ENCODE results near the gene NDST1.

The NDST1 gene

DNA sequence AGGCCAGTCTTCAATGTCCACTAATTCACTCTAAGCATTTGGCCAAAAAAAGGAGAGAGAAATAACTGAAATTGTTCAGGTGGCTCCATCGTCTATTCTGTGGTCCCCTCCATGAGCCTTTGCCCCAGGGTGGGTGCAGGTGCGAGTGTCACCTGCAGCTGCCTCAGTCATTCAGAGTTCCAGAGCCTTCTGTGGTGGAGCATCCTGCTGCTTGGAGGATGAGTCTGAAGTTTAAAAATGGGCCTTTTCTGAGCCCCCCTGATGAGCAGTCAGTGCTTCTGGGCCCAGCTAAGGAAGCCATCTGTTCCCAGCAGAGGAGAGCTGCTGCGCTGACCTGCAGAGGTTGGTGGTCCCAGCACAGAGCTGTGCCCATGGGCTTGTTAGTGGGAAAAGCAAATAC is 48.2 kb downstream of the NDST1 start:
- no peak overlapping the region for H2AFZ ChIP-seq (ENCODE audit: low read depth, low read length, severe bottlenecking)
- H3K9me3 ChIP-seq (ENCODE audit: insufficient read depth, low read length): no peaks in the 10 kb centered on the region
- no peak overlapping the region for H3K4me3 ChIP-seq (ENCODE audit: insufficient read depth, low read length, poor library complexity, severe bottlenecking)
- no peak overlapping the region for H3K27ac ChIP-seq (ENCODE audit: low read depth, low read length)
- no peaks in the 10 kb centered on the region for H4K20me1 ChIP-seq (ENCODE audit: low read depth, low read length)
- H3K79me2 ChIP-seq (ENCODE audit: insufficient read depth, low read length): no peaks in the 10 kb centered on the region
- no peaks in the 10 kb centered on the region for H3K27me3 ChIP-seq (ENCODE audit: low read length)
- H3F3A ChIP-seq (ENCODE audit: insufficient read depth): no peaks in the 10 kb centered on the region
- no peak for TF ChIP-seq EZH2phosphoT487 (conservative IDR thresholded peaks at IDR 0.05; ENCODE audit: low read length)
- TF ChIP-seq CTCF (IDR thresholded peaks at IDR 0.05; ENCODE audit: insufficient read depth, low read length, poor library complexity, severe bottlenecking): no peak
- H3K36me3 ChIP-seq (ENCODE audit: low read length): no peaks in the 10 kb centered on the region
- H3K9ac ChIP-seq (ENCODE audit: low read length): no peak overlapping the region
- H3K4me2 ChIP-seq (ENCODE audit: low read depth, low read length, poor library complexity, severe bottlenecking): no peak overlapping the region
- H3K9me2 ChIP-seq (replicated peaks; ENCODE audit: insufficient read depth, low read length): no peaks in the 10 kb centered on the region

DNA sequence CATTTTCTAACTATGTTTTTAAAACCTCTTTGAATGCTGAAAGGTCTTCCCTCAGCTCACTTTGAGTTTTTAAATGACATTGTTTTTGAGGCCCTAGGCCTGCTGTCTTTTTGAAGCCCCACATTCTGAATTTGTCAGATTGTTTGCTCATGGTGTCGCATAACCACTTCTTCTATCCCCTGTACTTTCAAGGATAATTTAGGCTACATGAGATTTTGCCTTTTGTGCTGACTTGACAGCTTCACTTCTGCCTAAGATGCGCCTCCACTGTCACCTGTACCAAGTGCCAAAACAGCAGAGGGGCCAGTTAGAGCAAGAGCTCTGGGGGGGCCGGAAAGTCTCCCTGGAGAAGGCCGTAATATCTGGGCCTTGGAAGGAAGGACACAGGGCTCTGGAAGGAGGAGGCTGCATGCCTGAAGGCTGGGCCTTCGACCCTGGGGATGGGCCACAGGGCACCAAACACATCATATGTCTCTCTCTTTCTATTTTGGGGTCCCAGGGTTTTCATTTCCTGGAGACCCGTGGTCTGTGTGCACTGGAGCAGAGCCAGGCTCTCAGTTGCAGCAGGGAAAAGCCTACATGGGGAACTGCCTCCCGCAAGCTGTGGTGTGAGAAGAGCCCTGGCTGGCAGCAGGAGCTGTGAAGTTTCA is 49.1 kb downstream of the NDST1 start:
- H3F3A ChIP-seq (ENCODE audit: insufficient read depth): no peaks in the 10 kb centered on the region
- H3K36me3 ChIP-seq (ENCODE audit: low read length): no peaks in the 10 kb centered on the region
- no peaks in the 10 kb centered on the region for H3K9me2 ChIP-seq (replicated peaks; ENCODE audit: insufficient read depth, low read length)
- H3K4me3 ChIP-seq (ENCODE audit: insufficient read depth, low read length, poor library complexity, severe bottlenecking): no peak overlapping the region
- TF ChIP-seq CTCF (IDR thresholded peaks at IDR 0.05; ENCODE audit: insufficient read depth, low read length, poor library complexity, severe bottlenecking) (no peak), EZH2phosphoT487 (conservative IDR thresholded peaks at IDR 0.05; ENCODE audit: low read length) (no peak)
- no peaks in the 10 kb centered on the region for H3K9me3 ChIP-seq (ENCODE audit: insufficient read depth, low read length)
- H4K20me1 ChIP-seq (ENCODE audit: low read depth, low read length): no peaks in the 10 kb centered on the region
- no peaks in the 10 kb centered on the region for H3K79me2 ChIP-seq (ENCODE audit: insufficient read depth, low read length)
- no peak overlapping the region for H3K27ac ChIP-seq (ENCODE audit: low read depth, low read length)
- no peak overlapping the region for H2AFZ ChIP-seq (ENCODE audit: low read depth, low read length, severe bottlenecking)
- H3K4me2 ChIP-seq (ENCODE audit: low read depth, low read length, poor library complexity, severe bottlenecking): no peak overlapping the region
- H3K27me3 ChIP-seq (ENCODE audit: low read length): no peaks in the 10 kb centered on the region
- no peak overlapping the region for H3K9ac ChIP-seq (ENCODE audit: low read length)

DNA sequence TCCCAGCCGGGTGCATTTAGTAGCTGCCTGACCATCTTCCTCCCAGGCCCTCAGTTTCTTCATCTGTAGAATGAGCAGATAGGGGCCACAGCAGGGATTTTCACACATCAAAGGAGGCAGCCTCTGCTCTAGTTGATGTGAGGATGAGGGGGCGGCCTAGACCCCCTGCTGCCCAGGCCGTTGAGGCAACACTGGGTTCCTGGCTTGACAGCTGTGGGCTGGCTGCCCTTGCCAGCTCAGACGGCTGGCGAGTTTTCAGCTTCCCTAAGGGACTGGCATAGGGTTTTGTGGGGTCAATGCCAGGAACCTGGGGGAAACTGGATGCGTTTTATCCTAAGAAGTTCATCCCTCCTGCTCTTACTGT is 49.6 kb downstream of the NDST1 start:
- Histone ChIP-seq H3K27ac (ENCODE audit: low read depth, low read length) (no peak overlapping the region), H3K9me2 (replicated peaks; ENCODE audit: insufficient read depth, low read length) (no peaks in the 10 kb centered on the region), H3K79me2 (ENCODE audit: insufficient read depth, low read length) (no peaks in the 10 kb centered on the region), H3K9me3 (ENCODE audit: insufficient read depth, low read length) (no peaks in the 10 kb centered on the region), H3F3A (ENCODE audit: insufficient read depth) (no peaks in the 10 kb centered on the region), H3K9ac (ENCODE audit: low read length) (no peak overlapping the region), H3K4me2 (ENCODE audit: low read depth, low read length, poor library complexity, severe bottlenecking) (no peak overlapping the region), H3K36me3 (ENCODE audit: low read length) (no peaks in the 10 kb centered on the region), H2AFZ (ENCODE audit: low read depth, low read length, severe bottlenecking) (no peak overlapping the region), H3K27me3 (ENCODE audit: low read length) (no peaks in the 10 kb centered on the region), H4K20me1 (ENCODE audit: low read depth, low read length) (no peaks in the 10 kb centered on the region), H3K4me3 (ENCODE audit: insufficient read depth, low read length, poor library complexity, severe bottlenecking) (no peak overlapping the region)
- no peak for TF ChIP-seq EZH2phosphoT487 (conservative IDR thresholded peaks at IDR 0.05; ENCODE audit: low read length)
- TF ChIP-seq CTCF (IDR thresholded peaks at IDR 0.05; ENCODE audit: insufficient read depth, low read length, poor library complexity, severe bottlenecking): no peak
